Peyer's patch (tissue), 4 donors: ENCODE results near the gene LTBP4.
"Not testable (repeated sequence)": the region's sequence is repeated elsewhere in the genome, so short reads cannot be mapped to it uniquely, and the experiment has no call there.

Source experiments
- POLR2A ChIP-seq, 2 donors: fragments of 450-650 bp; IDR thresholded peaks; one replicate each; pipeline ENCODE4 v1.5.1; 2017; ENCODE audit warnings: antibody characterized with exemption in 2 of 2, mild to moderate bottlenecking in 2 of 2, moderate library complexity in 2 of 2
- TF ChIP-seq, protein P1 (sequence below), 6 experiments: fragments of 450-650 bp in 4 of 6; fragments of 200-600 bp in 2 of 6; sonication (generic) in 1 of 6; IDR thresholded peaks; one replicate each; pipeline ENCODE4 v1.5.1; 2017 to 2019; ENCODE audit warnings: antibody characterized with exemption in 6 of 6, mild to moderate bottlenecking in 3 of 6, moderate library complexity in 1 of 6

GRCh38 chr19:40624369-40625153, 23.4 kb downstream of the LTBP4 start:
- TF ChIP-seq, protein P1, sequence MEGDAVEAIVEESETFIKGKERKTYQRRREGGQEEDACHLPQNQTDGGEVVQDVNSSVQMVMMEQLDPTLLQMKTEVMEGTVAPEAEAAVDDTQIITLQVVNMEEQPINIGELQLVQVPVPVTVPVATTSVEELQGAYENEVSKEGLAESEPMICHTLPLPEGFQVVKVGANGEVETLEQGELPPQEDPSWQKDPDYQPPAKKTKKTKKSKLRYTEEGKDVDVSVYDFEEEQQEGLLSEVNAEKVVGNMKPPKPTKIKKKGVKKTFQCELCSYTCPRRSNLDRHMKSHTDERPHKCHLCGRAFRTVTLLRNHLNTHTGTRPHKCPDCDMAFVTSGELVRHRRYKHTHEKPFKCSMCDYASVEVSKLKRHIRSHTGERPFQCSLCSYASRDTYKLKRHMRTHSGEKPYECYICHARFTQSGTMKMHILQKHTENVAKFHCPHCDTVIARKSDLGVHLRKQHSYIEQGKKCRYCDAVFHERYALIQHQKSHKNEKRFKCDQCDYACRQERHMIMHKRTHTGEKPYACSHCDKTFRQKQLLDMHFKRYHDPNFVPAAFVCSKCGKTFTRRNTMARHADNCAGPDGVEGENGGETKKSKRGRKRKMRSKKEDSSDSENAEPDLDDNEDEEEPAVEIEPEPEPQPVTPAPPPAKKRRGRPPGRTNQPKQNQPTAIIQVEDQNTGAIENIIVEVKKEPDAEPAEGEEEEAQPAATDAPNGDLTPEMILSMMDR (IDR thresholded peaks at IDR 0.05), result not testable (repeated sequence)
- TF ChIP-seq POLR2A (IDR thresholded peaks at IDR 0.05), result not testable (repeated sequence)
